Measurements from ENCODE around the gene DCAF8.

Gene DCAF8

DNA sequence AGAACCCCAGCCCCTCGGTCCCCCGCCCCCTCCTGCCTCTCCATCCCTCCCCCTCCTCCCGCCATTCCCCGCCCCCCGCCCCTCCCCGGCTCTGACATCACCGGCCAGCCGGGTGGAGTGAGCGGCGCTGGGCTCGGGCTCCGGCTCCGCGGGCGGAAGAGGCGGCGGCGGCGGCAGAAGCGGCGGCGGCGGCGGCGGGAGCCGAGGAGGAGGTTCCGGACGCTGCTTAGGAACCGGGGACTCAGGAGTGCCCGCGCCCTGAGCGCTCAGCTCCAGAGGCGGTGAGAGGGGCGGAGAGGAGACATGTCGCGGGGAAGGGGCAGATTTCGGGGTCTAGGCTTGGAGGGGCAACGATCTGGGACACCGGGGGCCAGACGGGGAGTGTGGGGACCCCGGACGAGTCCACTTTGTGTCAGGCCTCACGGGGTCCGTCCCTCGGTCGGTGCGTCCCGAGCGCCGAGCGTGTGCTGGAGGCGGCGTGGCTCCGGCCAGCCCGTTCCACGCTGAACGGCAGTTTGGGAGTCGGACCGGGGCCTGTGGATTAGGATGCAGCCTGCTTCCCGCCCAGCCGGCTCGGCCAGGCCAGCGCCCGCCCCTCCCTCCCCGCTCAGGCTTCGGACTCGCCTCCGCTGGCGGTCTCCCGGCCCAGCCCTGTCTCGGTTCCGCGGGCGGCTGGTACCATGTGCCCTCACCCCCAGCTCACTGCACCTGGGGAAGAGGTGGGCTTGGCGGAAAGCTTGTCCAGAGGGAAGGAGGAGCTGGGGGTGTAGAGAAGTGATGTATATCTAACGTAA lies 56.9 kb downstream of the DCAF8 start, which contains the start of gene PEA15:
PEA15 (plus strand) TSS at position 143 of the 794 bp plus-strand sequence. CDS start 6,161 bp downstream, outside the sequence.
- H3K4me1 Mint-ChIP-seq, result peaks cover 55% of the 10 kb centered on the region
- H3K4me3 Mint-ChIP-seq, result peak within 1 kb of the TSS; percentile 74

DNA sequence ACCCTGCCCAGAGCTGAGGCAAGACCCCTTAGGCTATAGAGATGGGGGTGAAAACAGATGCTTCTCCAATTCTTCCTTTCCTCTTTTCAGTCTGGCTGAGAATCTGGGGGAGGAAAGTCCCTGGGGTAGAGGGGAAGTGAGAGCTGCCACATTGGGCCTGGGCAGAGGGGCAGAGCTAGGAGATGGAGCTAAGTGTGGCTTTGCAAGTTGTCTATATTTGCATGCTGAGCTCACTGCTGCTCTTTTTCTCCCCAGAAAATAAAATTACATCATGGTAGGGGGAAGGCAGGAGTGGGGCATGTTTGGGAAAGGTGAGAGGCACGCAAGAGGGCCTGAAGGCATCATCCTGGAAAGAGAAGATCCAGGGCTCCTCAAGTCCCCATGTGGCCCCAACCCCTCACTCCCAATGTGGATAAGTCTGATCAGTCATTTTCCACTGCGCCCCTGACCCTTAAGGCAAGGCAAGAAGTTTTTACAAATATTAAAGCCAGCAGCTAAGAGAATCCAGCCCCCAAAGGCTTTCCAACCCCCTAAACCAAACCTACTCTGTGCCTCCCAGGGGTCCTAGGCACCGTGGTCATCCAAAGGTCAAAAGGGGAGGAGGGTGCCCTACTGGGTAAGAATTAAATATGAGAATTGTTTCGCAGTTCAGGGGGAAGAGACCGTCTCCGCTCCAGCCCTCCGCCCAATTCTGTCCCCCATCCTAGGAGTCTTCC lies 57.7 kb downstream of the DCAF8 start:
- DNase-seq (ENCODE audit: low spot score in 2 of 2) (no peak), ATAC-seq (no peak)
- Mint-ChIP-seq H3K36me3 (peaks cover 28% of the 10 kb centered on the region), H3K9me3 (no peaks in the 10 kb centered on the region), H3K4me1 (peaks cover 48% of the 10 kb centered on the region), H3K4me3 (peak overlapping the region; percentile 74), H3K27ac (peak overlapping the region; percentile 89)

More for the DNA sequence above, 56.9 kb downstream of the DCAF8 start, which contains the start of gene PEA15:
- Mint-ChIP-seq H3K27ac (peak within 1 kb of the TSS; percentile 89), H3K9me3 (no peaks in the 10 kb centered on the region), H3K36me3 (peaks cover 35% of the 10 kb centered on the region)
- peak; percentile 85 for ATAC-seq
- peak; percentile 57 to 79 for DNase-seq (ENCODE audit: low spot score in 2 of 2)

DNA sequence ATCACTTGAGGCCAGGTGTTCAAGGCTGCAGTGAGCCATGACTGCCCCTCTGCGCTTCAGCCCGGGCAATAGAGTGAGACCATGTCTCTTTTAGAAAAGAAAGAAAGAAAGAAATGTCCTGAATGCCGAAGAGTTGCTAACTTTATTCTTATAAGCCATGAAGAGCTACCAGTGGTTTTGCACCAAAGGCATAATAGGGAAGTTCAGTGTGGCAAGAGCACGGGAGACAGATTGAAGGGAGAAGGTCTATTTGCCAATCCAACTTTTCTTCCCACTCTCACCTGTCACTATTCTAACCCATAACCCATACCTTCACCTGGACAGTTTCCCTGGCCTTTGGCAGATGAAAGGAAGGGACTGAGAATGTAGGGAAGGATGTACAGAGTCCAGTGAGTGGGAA lies 61.6 kb downstream of the DCAF8 start:
- no peaks in the 10 kb centered on the region for H3K9me3 Mint-ChIP-seq
- H3K4me3 Mint-ChIP-seq, result no peak overlapping the region
- peaks cover 11% of the 10 kb centered on the region for H3K4me1 Mint-ChIP-seq
- no peaks in the 10 kb centered on the region for H3K36me3 Mint-ChIP-seq
- DNase-seq (ENCODE audit: low spot score in 2 of 2) (no peak), ATAC-seq (no peak)
- H3K27ac Mint-ChIP-seq, result no peak overlapping the region

DNA sequence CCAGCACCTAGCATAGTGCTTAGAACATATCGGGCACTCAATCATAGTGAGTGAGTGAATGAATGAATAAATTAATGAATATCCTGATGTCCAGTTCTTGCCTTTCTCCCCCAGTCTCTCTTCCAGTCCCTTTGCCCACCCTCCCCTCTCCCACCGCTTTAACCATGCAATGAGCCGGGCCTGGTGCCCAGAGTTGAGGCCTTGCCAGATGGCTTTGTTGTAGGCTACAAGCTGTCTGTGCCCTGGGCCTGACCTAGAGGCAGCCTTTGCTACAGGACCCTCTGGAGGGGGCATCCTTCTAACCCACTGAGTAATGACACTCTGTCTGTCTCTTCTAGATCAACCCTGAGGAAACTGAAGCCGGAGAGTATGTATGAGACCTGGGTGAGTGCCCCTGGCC lies 65.1 kb downstream of the DCAF8 start:
- no peak overlapping the region for H3K4me3 Mint-ChIP-seq
- H3K27ac Mint-ChIP-seq, result no peak overlapping the region
- H3K4me1 Mint-ChIP-seq, result no peaks in the 10 kb centered on the region

DNA sequence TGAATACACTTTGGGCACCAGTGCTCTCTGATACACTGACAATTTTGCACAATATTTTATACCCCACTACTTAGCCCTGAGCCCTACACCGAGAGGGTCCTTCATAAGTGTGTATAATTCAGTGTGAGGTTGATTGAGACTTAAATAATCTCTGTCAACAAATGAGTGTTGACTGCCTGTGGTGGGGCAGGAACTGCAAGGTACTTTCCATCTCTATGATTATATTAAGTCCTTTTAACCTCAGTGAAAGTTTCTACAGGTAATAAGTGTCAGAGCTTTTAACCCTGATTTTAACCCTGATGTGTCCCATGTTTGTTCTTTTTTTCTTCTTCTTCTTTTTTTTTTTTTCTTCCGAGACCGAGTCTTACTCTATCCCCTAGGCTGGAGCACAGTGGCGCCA lies 66.2 kb downstream of the DCAF8 start:
- ATAC-seq, result no peak

More for the DNA sequence above, 65.1 kb downstream of the DCAF8 start:
- DNase-seq (ENCODE audit: low spot score in 2 of 2) (no peak), ATAC-seq (no peak)
- Mint-ChIP-seq H3K36me3 (no peaks in the 10 kb centered on the region), H3K9me3 (no peaks in the 10 kb centered on the region)

DNA sequence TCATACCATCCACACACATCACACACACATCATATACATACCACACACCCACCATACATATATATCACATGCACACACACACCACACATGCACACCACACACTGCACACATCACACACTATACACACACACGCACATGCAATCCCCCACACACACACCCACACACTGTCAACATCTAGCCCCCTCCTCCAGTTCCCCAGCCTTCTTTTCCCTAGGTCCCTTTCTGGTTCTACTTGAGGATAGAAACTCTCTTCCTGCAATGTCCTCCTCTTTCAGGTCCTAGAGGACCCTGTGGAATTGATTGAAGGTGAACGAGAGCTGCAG lies 67.7 kb downstream of the DCAF8 start:
- no peak for ATAC-seq
- Mint-ChIP-seq H3K36me3 (no peaks in the 10 kb centered on the region), H3K27ac (no peak overlapping the region), H3K4me1 (no peaks in the 10 kb centered on the region), H3K9me3 (no peaks in the 10 kb centered on the region), H3K4me3 (no peak overlapping the region)
- DNase-seq (ENCODE audit: low spot score in 2 of 2), result no peak

More for the DNA sequence above, 66.2 kb downstream of the DCAF8 start:
- Mint-ChIP-seq H3K36me3 (no peaks in the 10 kb centered on the region), H3K27ac (no peak overlapping the region), H3K9me3 (no peaks in the 10 kb centered on the region), H3K4me1 (no peaks in the 10 kb centered on the region), H3K4me3 (no peak overlapping the region)
- DNase-seq (ENCODE audit: low spot score in 2 of 2), result no peak

DNA sequence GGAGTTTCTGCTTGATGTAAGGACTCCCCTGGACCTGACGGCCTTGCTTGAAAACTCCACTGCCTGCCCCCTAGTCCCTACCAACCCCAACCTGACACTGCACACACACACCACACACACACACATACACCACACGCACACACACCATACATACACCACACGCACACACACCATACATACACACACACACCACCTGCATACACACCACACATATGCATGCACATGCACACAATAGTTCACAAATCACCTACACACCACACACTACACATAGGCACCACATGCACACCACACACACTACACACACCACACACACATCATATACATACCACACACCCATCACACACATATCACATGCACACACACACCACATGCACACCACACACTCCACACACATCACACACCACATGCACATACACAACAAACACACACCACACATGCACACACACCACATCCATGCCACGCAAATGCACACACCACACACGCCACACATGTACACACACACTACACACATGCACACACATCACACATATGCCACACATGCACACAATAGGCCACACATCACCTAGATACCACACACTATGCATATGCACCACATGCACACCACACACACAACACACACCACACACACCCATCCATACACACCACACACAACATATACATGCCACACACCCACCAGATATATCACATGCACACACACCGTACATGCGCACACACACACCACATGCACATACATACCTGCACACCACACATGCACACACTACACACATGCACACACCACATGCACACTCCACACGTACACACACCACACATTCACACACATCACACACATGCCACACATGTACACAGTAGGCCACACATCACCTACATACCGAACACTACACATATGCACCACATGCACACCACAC lies 68.3 kb downstream of the DCAF8 start:
- Mint-ChIP-seq H3K4me1 (no peaks in the 10 kb centered on the region), H3K4me3 (no peak overlapping the region), H3K27ac (no peak overlapping the region), H3K36me3 (no peaks in the 10 kb centered on the region), H3K9me3 (no peaks in the 10 kb centered on the region)
- no peak for ATAC-seq
- DNase-seq (ENCODE audit: low spot score in 2 of 2), result no peak

DNA sequence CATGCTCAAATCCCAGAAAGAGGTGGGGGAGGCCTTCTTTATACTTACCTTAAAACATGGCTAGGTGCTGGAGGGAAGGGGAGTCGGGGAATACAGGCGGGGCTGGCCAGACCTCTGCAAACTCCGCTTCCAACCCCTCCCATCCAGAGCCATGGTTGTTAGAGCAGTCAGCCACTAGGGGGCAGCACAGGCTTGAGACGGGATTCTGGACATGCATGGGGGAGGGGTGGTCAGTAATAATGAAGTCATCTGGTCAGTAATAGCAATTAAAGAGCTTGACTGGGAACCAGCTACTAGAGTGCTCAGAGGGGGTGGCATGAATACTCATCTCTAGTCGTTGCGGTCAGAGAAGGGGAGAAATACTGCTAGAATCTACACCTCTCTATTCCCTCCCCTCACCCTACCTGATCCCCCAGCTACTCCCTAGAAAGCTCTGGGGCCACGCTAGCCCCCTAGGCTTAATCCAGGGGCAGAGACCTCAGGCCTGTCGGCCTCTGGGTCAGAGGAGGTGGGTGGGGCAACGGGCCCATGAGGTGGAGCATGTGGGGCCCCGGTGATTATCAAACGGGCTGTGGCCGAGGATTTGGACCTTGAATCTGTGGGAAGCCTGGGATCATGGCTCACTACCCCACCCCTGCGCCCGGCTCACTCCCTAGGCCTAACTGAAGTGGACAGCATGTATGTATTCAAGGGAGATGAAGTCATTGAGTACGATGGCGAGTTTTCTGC lies 69.1 kb downstream of the DCAF8 start:
- Mint-ChIP-seq H3K9me3 (no peaks in the 10 kb centered on the region), H3K4me1 (no peaks in the 10 kb centered on the region), H3K4me3 (no peak overlapping the region), H3K27ac (no peak overlapping the region), H3K36me3 (no peaks in the 10 kb centered on the region)
- ATAC-seq (peak; percentile 70), DNase-seq (ENCODE audit: low spot score in 2 of 2) (peak; percentile 83 to 92)

DNA sequence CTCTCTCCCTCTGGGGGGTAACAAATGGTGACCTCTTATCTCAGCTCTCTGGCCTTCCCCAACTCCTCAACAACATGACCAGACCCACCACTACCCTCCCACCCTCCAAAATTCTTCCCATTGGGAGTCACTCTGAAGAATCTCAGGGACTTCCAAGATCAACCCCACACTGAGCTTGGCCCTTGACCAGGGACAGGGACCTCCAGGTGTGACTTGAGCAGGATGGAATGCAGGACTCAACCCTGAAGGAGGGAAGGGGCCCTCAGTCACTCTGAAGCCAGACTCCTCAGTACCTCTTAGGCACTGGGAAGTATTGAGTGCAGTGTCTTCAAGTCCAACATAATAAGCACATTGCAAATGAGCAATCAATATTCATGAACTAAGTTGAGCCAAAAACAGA lies 70.1 kb downstream of the DCAF8 start:
- no peak for ATAC-seq
- no peaks in the 10 kb centered on the region for H3K4me1 Mint-ChIP-seq

DNA sequence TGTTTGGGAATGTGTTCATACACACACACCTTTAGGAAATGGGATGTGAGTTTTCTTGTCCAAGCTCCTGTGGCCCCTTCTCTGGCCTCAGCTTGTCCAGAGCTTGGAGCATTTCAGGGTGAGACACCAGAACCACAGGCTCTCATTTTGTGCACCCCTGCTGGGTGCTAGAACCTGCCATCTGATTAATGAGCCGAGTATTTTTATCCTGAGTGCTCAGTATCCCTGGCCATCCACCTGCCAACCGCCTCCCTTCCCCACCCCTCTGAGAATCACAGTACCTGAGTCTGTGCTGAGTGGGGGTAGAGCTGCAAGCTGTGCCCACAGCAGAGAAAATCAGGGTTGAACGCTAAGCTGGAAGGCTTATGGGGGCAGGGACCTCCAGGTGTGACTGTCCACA lies 70.6 kb downstream of the DCAF8 start:
- Mint-ChIP-seq H3K9me3 (no peaks in the 10 kb centered on the region), H3K4me3 (no peak overlapping the region), H3K36me3 (no peaks in the 10 kb centered on the region), H3K27ac (no peak overlapping the region), H3K4me1 (no peaks in the 10 kb centered on the region)
- ATAC-seq (no peak), DNase-seq (ENCODE audit: low spot score in 2 of 2) (no peak)

More for the DNA sequence above, 70.1 kb downstream of the DCAF8 start:
- Mint-ChIP-seq H3K9me3 (no peaks in the 10 kb centered on the region), H3K4me3 (no peak overlapping the region), H3K36me3 (no peaks in the 10 kb centered on the region), H3K27ac (no peak overlapping the region)
- DNase-seq (ENCODE audit: low spot score in 2 of 2), result no peak

DNA sequence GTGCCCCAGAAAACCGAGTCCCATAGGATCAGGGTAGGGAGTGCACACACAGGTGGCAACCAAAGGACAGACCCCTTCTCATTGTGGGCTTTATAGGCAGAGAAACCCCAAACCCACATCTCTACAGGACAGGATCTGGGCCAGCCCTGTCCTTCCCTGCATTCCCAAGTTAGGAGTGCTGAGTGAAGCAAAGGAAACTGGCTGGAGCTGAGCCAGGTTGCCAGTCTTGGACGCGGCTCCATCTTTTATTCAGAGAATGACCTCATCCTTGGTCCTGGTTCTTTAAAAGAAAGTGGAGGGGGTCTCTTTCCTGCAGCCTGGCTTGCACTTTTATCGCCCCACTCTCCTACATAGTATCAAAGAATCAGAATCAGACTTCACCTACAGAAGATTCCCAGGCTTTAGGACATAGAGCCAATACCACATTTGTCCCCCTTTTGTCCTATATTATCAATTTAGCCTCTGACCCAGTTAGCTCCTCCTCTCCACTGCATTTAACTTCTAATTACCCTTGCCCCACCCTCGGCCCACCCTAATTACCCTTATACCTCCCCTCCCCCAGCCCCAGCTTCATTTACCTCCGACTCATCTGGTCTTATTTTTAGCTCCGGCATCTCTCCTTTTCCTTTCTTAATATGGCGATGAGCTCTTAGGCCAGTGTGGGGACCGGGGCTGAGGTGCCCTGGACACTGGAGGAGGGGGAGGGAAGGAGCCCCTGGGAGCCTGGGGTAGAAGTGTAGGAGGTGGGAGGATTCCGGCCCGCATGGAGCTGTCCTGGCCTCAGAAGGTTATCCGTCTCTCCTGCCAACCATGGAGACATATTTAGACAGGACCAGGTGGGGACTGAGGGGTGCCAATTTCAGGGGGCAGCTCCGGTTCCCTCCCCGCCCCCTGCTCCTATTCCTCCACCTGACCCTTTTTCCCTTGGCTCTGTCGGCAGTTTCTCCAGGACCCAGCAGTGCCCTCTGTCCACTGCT lies 72.4 kb downstream of the DCAF8 start, which contains the start of gene CASQ1:
CASQ1 (plus strand) TSS at position 927 of the 977 bp plus-strand sequence. CDS start 177 bp downstream, outside the sequence.
- ATAC-seq (no peak), DNase-seq (ENCODE audit: low spot score in 2 of 2) (no peak)
- H3K4me1 Mint-ChIP-seq, result no peaks in the 10 kb centered on the region
- H3K9me3 Mint-ChIP-seq, result no peaks in the 10 kb centered on the region
- no peaks in the 10 kb centered on the region for H3K36me3 Mint-ChIP-seq
- no peak within 1 kb of the TSS for H3K27ac Mint-ChIP-seq
- no peak within 1 kb of the TSS for H3K4me3 Mint-ChIP-seq

DNA sequence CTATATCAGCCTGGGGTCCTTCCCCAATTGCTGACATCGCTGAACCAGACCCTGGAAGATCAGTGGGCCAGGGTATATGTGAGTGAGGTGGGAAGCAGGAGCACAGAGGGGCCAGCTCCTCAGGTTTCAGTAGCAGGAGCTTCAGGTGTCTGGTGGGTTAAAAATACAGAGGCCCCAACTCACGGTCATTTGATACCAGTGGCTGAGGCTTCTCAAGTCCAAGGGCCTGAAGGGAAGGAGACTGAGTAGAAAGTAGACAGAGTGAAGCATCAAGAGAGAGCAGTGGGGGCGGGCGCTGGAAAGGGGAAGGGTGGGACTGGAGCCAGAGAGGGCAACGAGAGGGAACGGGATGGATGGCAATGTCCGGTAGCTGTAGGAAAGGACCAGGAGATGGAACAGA lies 74.0 kb downstream of the DCAF8 start:
- Mint-ChIP-seq H3K27ac (peak overlapping the region; percentile 33), H3K4me1 (no peaks in the 10 kb centered on the region), H3K36me3 (no peaks in the 10 kb centered on the region), H3K9me3 (no peaks in the 10 kb centered on the region), H3K4me3 (no peak overlapping the region)
- DNase-seq (ENCODE audit: low spot score in 2 of 2) (no peak), ATAC-seq (no peak)

DNA sequence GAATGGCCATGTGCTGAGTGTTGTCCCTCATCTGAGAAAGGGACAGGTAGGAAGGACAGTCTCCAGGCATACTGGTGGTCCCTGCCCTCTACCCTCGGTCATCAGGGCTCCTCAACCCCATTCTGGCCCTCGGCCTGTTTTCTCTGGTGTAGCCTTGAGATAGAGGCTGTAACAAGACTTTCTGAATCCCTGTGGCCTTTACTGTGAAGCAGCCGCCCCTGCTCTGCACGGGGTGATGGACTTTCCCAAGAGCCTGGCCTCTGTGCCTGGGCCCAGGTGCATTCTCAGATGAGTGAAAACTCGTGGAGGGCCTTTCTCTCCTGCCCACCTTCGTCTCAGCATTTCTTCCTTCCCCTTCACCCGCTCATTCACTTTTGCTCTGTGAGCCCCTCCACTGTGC lies 74.9 kb downstream of the DCAF8 start:
- ATAC-seq, result no peak
- Mint-ChIP-seq H3K4me3 (no peak overlapping the region), H3K36me3 (no peaks in the 10 kb centered on the region), H3K9me3 (no peaks in the 10 kb centered on the region), H3K4me1 (no peaks in the 10 kb centered on the region), H3K27ac (peak overlapping the region; percentile 33)
- DNase-seq (ENCODE audit: low spot score in 2 of 2), result no peak

DNA sequence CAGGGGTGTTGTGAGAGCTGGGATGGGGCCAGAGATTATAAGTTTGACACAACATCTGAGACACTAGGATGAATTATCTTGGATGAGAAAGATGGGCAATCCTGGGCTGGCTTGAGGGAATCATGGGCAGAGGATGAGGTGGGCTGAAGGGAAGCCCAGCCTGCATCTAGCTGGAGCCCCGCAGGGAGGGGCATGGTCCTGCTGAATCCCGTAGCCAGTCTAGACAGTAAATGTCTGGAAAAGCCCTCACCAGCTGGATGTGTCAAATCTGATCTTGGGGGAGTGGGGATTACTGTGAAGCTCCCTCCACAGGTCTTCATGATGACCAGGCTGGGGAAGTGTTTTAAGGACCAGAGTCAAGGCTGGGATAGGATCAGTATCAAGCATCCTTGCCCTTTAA lies 75.6 kb downstream of the DCAF8 start:
- no peak for ATAC-seq
- H3K27ac Mint-ChIP-seq, result no peak overlapping the region

More for the DNA sequence above, 75.6 kb downstream of the DCAF8 start:
- Mint-ChIP-seq H3K4me3 (no peak overlapping the region), H3K4me1 (no peaks in the 10 kb centered on the region), H3K36me3 (no peaks in the 10 kb centered on the region), H3K9me3 (no peaks in the 10 kb centered on the region)
- no peak for DNase-seq (ENCODE audit: low spot score in 2 of 2)

All from stimulated activated effector memory CD8-positive, alpha-beta T cell treated with anti-CD3 and anti-CD28 coated beads, Interleukin-12 subunit alpha, Interleukin-12 subunit beta, amount 100 ng/mL, for 72 hours (primary cell).